Measurements from ENCODE around the gene NOVA2. TPM values are rescaled to one million over a fixed set of nuclear protein-coding genes. Genes with fewer than 3 reads are reported as not detected.
A peak's percentile ranks its signal among the peaks of the same experiment; 100 is the strongest.

Gene NOVA2
- total and polyA plus RNA-seq, 9 of the 15 experiments (the other 6 are each of a cell fraction or from before 2014, with no cell fraction given) = not detected

GRCh38 chr19:45994998-45995714 is 21.5 kb upstream of the NOVA2 start, which contains the start of gene CCDC61 (continued):
- TF ChIP-seq SRSF9 (IDR thresholded peaks at IDR 0.05; ENCODE audit: borderline replicate concordance, low read depth, low read length) = no peak
- no peak for TF ChIP-seq DPF2 (IDR thresholded peaks at IDR 0.05)
- no peak for TF ChIP-seq KHSRP (IDR thresholded peaks at IDR 0.05)
- no peak for TF ChIP-seq E2F5 (CRISPR knock-in tag; IDR thresholded peaks at IDR 0.05)
- TF ChIP-seq CBX3 (IDR thresholded peaks at IDR 0.05; ENCODE audit: borderline replicate concordance in 1 of 2, low read length in 2 of 2) = no peak
- no peak for TF ChIP-seq NR3C1 (CRISPR knock-in tag; IDR thresholded peaks at IDR 0.05)
- peak; percentile 7 for TF ChIP-seq HDAC2 (IDR thresholded peaks at IDR 0.05)
- 0 out of 2 replicates have a peak, but pooled peaks have one; percentile 72 for TF ChIP-seq ERF (CRISPR knock-in tag; IDR thresholded peaks at IDR 0.05)
- peak; percentile 98 for TF ChIP-seq SUPT5H (IDR thresholded peaks at IDR 0.05)
- no peak for TF ChIP-seq NFIC (IDR thresholded peaks at IDR 0.05)
- no peak for TF ChIP-seq PHF21A (IDR thresholded peaks at IDR 0.05; ENCODE audit: borderline replicate concordance, low read depth)
- TF ChIP-seq EZH2 (IDR thresholded peaks at IDR 0.05; ENCODE audit: borderline replicate concordance, low read depth, low read length) = no peak
- no peak for TF ChIP-seq SAFB2 (IDR thresholded peaks at IDR 0.05; ENCODE audit: borderline replicate concordance, low read depth, low read length, severe bottlenecking)
- TF ChIP-seq CREB3 (tag; conservative IDR thresholded peaks at IDR 0.05; ENCODE audit: low read depth) = no peak
- no peak for TF ChIP-seq RCOR1 (IDR thresholded peaks at IDR 0.05; ENCODE audit: borderline replicate concordance in 1 of 2, low read depth in 2 of 2, low read length in 2 of 2)
- TF ChIP-seq EWSR1 (IDR thresholded peaks at IDR 0.05; ENCODE audit: borderline replicate concordance, low read depth, partially characterized antibody) = no peak
- no peak for TF ChIP-seq CREBBP (IDR thresholded peaks at IDR 0.05; ENCODE audit: low read depth, low read length)
- no peak for TF ChIP-seq DACH1 (IDR thresholded peaks at IDR 0.05; ENCODE audit: partially characterized antibody)
- TF ChIP-seq CAMTA2 (CRISPR knock-in tag; conservative IDR thresholded peaks at IDR 0.05) = no peak
- TF ChIP-seq ARHGAP35 (IDR thresholded peaks at IDR 0.05; ENCODE audit: partially characterized antibody) = peak; percentile 48
- no peak for TF ChIP-seq YBX1 (IDR thresholded peaks at IDR 0.05)
- TF ChIP-seq ZFP30 (CRISPR knock-in tag; IDR thresholded peaks at IDR 0.05; ENCODE audit: borderline replicate concordance) = no peak
- TF ChIP-seq BRD4 (IDR thresholded peaks at IDR 0.05) = no peak
- no peak for TF ChIP-seq ZNF778 (CRISPR knock-in tag; IDR thresholded peaks at IDR 0.05)
- TF ChIP-seq ZNF253 (CRISPR knock-in tag; conservative IDR thresholded peaks at IDR 0.05) = no peak
- TF ChIP-seq ZBTB2 (IDR thresholded peaks at IDR 0.05) = peak; percentile 82
- TF ChIP-seq ZNF780A (CRISPR knock-in tag; IDR thresholded peaks at IDR 0.05) = no peak
- peak; percentile 47; the same call in 1 of the 2 replicates for TF ChIP-seq L3MBTL2 (IDR thresholded peaks at IDR 0.05)
- peak; percentile 98 for TF ChIP-seq MYC (IDR thresholded peaks at IDR 0.05; ENCODE audit: low read depth, low read length)
- TF ChIP-seq MYC (CRISPR knock-in tag; IDR thresholded peaks at IDR 0.05; ENCODE audit: borderline replicate concordance, low read depth) = no peak
